ENCODE measurements around the gene SCAPER. TPM values are rescaled to one million over a fixed set of nuclear protein-coding genes. Genes with fewer than 3 reads are reported as not detected.

SCAPER gene
- polyA plus RNA-seq, 2 of the 4 experiments (the other 2 are of a cell fraction), result 4.9 to 5.5 TPM

DNA sequence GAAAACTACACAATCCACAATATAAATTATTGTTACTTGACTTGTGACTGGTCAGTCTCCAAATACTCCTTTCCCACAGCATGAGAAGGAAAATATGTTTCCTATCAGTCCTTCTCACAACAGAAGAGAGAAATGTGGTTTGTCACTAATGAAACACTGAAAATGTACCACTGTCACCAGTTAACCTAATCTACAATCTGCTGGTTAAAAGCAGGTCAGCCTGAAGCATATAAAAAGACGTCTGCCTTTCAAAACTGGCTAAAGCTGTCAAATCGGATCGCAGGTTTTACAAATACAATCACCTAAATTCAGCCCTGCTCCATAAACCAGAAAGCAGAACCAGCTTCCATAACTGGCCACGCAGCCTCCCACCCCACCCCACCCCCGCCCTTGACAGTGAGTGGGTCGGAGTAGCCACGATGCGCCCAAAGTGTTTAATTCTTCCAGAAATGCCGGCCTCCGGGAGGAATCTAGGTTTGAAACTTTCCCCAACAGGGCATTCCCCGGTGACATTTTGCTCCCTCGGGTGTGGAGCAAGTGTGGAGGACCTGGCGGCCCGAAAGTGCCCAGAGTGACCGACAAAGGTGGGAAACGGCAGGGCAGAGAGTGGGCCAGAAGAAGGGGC lies 594.6 kb downstream of the SCAPER start:
- Histone ChIP-seq H3K4me1 (peaks cover 56% of the 10 kb centered on the region), H3K4me3 (peak overlapping the region; percentile 66), H3K27ac (peak overlapping the region; percentile 87 to 94), H3K9me3 (no peaks in the 10 kb centered on the region), H3K4me2 (peak overlapping the region; percentile 82)
- CTCF ChIA-PET, result interaction anchor here (0.6 to 3.5 kb wide), 7 partner anchors 18 to 100 kb away, joined by 3 to 16 read pairs (median 4); no protein-coding TSS in a partner anchor
- DNase-seq (ENCODE audit: low read depth in 1 of 2, low spot score in 1 of 2) (peak in 1 of 2 experiments; percentile 46), ATAC-seq (peak; percentile 22 to 23; a peak in 5 of 6 replicates), FAIRE-seq (no peak)
- WGBS (ENCODE audit: missing lambda C conversion rate), result under 1% methylated on average over 15 of the region's 16 CpGs
- POLR2A ChIA-PET, result interaction anchor here (0.8 to 5.9 kb wide), 2 partner anchors 10 to 25 kb away, joined by 3 to 61 read pairs; partner anchors contain the start of gene ISL2
- TF ChIP-seq ZNF302 (CRISPR knock-in tag; IDR thresholded peaks at IDR 0.05), result no peak
- no peak for TF ChIP-seq BHLHE40 (IDR thresholded peaks at IDR 0.05; ENCODE audit: low read depth, low read length)
- no peak for TF ChIP-seq POLR2AphosphoS2 (conservative IDR thresholded peaks at IDR 0.05; ENCODE audit: low read length)
- TF ChIP-seq CEBPB (IDR thresholded peaks at IDR 0.05), result no peak
- no peak for TF ChIP-seq EP300 (IDR thresholded peaks at IDR 0.05)
- TF ChIP-seq HDAC2 (IDR thresholded peaks at IDR 0.05), result no peak
- TF ChIP-seq BCL3 (IDR thresholded peaks at IDR 0.05), result no peak
- 0 out of 2 replicates have a peak, but pooled peaks have one; percentile 18 for TF ChIP-seq GATA3 (IDR thresholded peaks at IDR 0.05; ENCODE audit: borderline replicate concordance)

DNA sequence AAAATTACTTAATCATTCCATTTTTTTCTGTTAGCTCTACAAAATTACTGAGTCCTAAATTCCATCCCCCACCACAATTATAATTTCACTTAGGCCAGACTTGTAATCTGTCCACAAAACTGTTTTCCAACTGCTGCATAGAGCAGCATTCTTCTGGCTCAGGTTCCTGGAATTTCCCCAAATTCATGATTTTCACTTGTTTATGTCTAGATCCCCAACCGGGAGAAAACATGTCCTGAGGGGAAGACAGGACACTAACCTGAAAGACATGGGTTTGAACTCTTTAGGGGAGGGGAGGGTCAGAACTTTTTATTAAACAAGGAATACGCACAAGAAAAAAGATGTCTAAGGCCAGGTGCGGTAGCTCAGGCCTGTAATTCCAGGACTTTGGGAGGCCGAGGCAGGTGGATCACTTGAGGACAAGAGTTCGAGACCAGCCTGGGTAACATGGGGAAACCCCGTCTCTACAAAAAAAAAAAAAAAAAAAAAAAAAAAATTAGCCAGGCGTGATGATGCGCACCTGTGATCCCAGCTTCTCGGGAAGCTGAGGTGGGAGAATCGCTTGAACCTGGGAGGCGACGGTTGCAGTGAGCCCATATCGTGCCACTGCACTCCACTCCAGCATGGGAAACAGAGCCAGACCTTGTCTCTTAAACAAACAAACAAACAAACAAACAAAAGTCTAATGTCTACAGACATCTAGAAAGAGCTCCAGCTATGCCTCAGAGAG lies 595.4 kb downstream of the SCAPER start:
- 85% methylated on average over 13 of the region's 13 CpGs for WGBS (ENCODE audit: missing lambda C conversion rate)
- peak overlapping the region in 1 of 2 experiments; percentile 94; a peak in 3 of 6 replicates for H3K27ac ChIP-seq

GRCh38 chr15:76303909-76304308 lies 601.2 kb downstream of the SCAPER start:
- H3K4me2 ChIP-seq, result no peak overlapping the region
- TF ChIP-seq EHMT2 (IDR thresholded peaks at IDR 0.05; ENCODE audit: low read depth) (no peak), ZC3H11A (IDR thresholded peaks at IDR 0.05) (no peak), JUN (IDR thresholded peaks at IDR 0.05) (no peak), MAZ (IDR thresholded peaks at IDR 0.05; ENCODE audit: borderline replicate concordance, low read depth, low read length) (no peak), NPAS2 (CRISPR knock-in tag; IDR thresholded peaks at IDR 0.05; ENCODE audit: borderline replicate concordance) (no peak), RAD21 (conservative IDR thresholded peaks at IDR 0.05 in 1 of 2, IDR thresholded peaks at IDR 0.05 in 1 of 2) (no peak), POLR2AphosphoS2 (conservative IDR thresholded peaks at IDR 0.05; ENCODE audit: low read length) (no peak), CBX8 (IDR thresholded peaks at IDR 0.05) (no peak), RFX5 (IDR thresholded peaks at IDR 0.05) (no peak), EHF (CRISPR knock-in tag; IDR thresholded peaks at IDR 0.05) (no peak), HOXB13 (CRISPR knock-in tag; IDR thresholded peaks at IDR 0.05; ENCODE audit: low read depth) (no peak), NR3C1 (IDR thresholded peaks at IDR 0.05) (no peak)
- FAIRE-seq (no peak), ATAC-seq (no peak), DNase-seq (ENCODE audit: low read depth in 1 of 2, low spot score in 1 of 2) (no peak)
- ChIA-PET CTCF (no interaction called here), POLR2A (no interaction called here)
- H3K4me3 ChIP-seq, result no peak overlapping the region
- 93% methylated on average over 1 of the region's 1 CpG for WGBS (ENCODE audit: missing lambda C conversion rate)
- peaks cover 16% of the 10 kb centered on the region for H3K4me1 ChIP-seq
- H3K27ac ChIP-seq, result no peak overlapping the region
- no peaks in the 10 kb centered on the region for H3K9me3 ChIP-seq

More for the DNA sequence above, 595.4 kb downstream of the SCAPER start:
- no peaks in the 10 kb centered on the region for H3K9me3 ChIP-seq
- ChIA-PET CTCF (interaction anchor here (0.5 to 3.5 kb wide), 10 partner anchors 9 to 116 kb away, joined by 3 to 16 read pairs (median 4); no protein-coding TSS in a partner anchor), POLR2A (interaction anchor here (0.8 to 5.9 kb wide), 2 partner anchors 9 to 26 kb away, joined by 3 to 61 read pairs; partner anchors contain the start of gene ISL2)
- no peak for FAIRE-seq
- peak overlapping the region; percentile 82 for H3K4me2 ChIP-seq
- no peak for ATAC-seq
- peak overlapping the region; percentile 66 for H3K4me3 ChIP-seq
- no peak for DNase-seq (ENCODE audit: low read depth in 1 of 2, low spot score in 1 of 2)
- H3K4me1 ChIP-seq, result peaks cover 51% of the 10 kb centered on the region
- TF ChIP-seq CHD2 (IDR thresholded peaks at IDR 0.05; ENCODE audit: low read length, partially characterized antibody) (no peak), MYC (IDR thresholded peaks at IDR 0.05; ENCODE audit: borderline replicate concordance, low read length) (0 out of 2 replicates have a peak, but pooled peaks have one; percentile 32), RFX5 (IDR thresholded peaks at IDR 0.05) (no peak)

Data from A549 (cell line).